AG10803 (cell line): Measurements from ENCODE around the gene ADO.

Source experiments
- DNase-seq: peaks from one replicate; pipeline ENCODE4 v3.0.0; 2010; ENCODE audit warnings: low read depth
- H3K4me3 ChIP-seq: 2 replicates; pipeline ENCODE4 v1.5.1; 2011; ENCODE audit warnings: mild to moderate bottlenecking, low read length, control low read depth
- TF ChIP-seq, protein P1 (sequence below): conservative IDR thresholded peaks from 2 replicates; pipeline ENCODE4 v1.5.1; 2011; ENCODE audit warnings: mild to moderate bottlenecking, low read length, control low read depth, inconsistent platforms

The ADO gene

DNA sequence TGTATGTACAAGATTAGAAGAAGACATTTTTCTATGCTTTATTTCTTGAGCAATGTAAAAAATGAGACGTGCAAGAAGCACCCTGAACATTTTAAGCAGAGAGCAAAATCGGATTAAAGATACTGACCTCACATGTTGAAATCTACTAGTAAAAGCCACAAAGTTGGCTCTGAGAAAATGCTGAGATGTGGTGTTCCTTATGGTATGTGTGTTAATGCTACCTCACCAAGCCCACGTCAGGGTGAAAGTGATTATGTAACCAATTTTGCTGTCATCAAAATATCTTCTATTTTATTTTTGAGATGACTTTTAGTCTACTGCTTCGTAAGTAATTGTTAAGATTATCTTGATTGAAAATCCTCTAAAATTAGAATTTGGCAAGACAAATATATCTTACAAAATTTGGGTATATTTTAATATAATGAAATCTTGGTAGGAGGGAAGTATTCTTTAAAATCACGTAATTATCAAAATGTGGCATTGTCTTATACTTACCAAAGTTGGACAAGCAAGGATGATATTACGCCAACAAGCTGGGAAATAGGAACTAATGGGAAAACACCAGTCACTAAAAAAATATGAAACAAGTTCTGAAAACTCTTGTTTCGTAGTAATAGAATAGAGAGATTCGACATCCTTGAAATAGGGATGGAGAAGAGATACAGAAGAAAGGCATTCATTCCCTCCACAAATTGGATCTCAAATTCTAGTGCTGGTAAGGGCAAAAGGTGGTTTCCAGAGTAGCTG is 5.8 kb downstream of the ADO start:
- H3K4me3 ChIP-seq, result no peak overlapping the region
- TF ChIP-seq, protein P1, sequence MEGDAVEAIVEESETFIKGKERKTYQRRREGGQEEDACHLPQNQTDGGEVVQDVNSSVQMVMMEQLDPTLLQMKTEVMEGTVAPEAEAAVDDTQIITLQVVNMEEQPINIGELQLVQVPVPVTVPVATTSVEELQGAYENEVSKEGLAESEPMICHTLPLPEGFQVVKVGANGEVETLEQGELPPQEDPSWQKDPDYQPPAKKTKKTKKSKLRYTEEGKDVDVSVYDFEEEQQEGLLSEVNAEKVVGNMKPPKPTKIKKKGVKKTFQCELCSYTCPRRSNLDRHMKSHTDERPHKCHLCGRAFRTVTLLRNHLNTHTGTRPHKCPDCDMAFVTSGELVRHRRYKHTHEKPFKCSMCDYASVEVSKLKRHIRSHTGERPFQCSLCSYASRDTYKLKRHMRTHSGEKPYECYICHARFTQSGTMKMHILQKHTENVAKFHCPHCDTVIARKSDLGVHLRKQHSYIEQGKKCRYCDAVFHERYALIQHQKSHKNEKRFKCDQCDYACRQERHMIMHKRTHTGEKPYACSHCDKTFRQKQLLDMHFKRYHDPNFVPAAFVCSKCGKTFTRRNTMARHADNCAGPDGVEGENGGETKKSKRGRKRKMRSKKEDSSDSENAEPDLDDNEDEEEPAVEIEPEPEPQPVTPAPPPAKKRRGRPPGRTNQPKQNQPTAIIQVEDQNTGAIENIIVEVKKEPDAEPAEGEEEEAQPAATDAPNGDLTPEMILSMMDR, result no peak
- no peak for DNase-seq

DNA sequence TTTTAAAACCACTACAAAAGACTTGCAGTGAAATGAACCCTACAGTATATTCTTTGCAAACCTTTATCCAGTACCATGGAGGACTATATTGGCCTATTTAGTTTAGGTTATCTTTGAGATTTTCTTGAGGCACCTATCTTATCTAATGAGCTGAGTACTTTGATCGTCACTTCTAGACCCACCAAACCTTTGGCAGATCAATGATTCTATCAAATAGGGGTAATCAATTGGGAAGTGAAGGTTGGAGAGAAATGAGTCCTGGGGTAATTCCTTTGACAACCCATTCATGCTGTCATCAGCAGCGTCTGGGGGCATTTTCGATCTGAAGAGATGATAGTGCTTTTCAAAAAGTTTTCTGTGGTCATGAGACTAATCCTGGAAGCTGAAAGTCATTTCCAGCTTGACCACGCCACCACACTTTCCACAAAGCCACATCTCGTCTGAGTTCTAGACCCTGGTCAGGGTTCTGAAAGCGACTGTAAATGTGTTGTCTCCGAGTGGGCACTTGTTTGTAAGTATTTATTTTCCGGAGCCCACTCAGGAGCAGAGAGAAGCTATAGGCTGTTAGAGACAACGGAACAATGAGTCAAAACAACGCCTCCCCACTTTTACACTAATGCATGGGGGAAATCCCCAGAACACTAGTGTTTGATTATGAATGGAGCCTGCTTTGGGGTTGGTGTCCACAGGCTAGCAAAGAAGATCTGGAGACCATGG is 6.8 kb downstream of the ADO start:
- no peak overlapping the region for H3K4me3 ChIP-seq
- DNase-seq, result no peak
- TF ChIP-seq, protein P1, result no peak

DNA sequence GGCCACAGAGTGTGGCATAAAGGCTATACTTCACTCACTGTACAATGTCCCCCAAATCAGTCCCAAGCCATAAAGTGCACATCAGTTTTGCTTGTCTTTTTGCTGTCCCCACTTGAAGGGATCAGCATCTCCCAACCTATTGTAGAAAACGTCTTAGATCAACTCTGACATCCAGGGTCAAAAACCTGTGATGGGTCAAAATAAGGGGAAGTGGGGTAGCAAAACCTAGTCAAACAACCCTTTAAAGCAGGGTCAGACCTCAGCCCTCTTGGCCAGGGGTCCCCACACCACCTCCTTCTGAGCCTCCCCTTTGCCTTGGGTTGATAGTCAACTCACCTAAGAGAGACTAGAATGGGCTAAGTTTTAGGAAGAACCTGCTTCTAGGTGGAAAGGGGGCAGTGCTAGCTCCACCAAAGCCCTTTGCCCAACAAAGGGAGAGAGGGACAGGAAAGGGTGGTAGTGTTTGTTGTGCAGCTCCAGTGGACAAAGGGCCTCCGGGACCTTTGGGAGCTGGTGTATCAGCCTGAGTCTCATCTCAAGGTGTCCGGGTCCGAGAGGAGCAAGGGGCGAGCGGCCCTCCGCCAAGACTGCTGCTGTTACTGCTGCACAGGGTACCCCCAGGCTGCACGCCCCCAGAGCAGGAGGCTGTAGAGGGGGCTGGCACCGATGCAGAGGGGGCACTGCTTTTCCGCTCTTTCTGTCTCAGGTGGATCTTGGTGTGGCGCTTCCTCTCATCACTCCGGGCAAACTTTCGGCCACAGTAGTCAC is 8.3 kb downstream of the ADO start:
- DNase-seq, result no peak
- H3K4me3 ChIP-seq, result no peak overlapping the region
- TF ChIP-seq, protein P1, result no peak

DNA sequence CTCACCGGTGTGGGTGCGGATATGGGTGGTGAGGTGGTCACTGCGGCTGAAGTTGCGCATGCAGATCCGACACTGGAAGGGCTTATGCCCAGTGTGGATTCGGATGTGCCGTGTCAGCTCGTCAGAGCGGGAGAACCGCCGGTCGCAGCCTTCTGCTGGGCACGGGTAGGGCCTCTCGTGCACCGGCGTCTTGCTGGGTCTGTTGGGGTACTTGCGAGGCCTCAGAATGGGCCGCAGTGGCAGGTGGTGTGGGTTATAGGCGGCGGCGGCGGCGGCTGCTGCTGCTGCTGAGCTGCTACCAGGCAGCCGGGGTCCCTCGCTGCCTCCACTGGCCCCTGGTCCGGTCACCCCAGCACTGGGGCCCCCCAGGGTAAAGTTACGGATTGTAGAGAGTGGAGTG is 8.9 kb downstream of the ADO start:
- no peak for DNase-seq
- H3K4me3 ChIP-seq, result no peak overlapping the region
- TF ChIP-seq, protein P1, result no peak

DNA sequence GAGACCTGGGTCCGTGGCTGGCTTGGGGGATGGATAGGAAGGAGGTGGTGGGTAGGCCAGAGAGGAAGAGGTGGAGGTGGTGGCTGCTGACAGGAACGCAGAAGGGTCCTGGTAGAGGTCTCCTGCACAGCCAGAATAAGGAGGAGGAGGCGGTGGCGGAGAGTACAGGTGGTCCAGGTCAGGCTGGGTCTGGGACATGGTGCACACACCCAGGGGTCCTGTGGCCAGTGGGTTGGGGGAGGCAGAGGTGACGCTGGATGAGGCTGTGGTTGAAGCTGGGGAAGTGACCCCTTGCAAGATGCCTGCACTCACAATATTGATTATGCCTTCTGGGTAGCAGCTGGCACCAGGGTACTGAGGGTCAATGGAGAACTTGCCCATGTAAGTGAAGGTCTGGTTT is 9.5 kb downstream of the ADO start:
- no peak overlapping the region for H3K4me3 ChIP-seq
- TF ChIP-seq, protein P1, result no peak
- no peak for DNase-seq

DNA sequence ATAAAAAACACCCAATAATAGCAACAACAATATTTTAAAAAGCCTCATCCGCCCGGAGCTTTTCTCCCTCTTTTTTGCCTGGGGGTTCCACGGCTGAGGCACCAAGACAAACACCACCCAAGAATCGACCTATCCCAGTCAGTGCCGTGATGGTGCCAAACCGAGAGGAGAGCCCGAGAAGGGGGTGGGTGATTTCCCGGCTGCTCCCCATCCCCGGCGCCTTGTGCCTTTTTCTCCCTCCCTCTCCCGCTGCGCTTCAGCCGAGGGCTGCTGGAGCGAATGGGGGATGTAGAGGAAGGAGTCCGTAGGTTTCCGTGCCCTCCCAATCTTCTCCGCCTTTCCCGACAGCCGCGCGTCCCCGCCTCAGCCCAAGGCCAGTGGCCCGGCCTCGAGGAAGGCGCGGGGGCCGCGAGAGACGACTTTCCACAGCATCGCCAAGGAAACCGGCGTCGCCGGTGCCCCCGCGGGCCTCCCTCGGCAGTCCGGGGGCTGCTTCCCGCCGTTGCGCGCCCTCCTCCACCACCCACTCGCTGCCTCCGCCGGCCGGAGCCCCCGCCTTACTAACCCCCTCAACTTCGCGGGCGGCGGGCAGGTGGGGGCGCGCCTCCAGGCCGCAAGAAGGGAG is 10.3 kb downstream of the ADO start:
- H3K4me3 ChIP-seq, result peak overlapping the region; percentile 78
- TF ChIP-seq, protein P1, result no peak
- no peak for DNase-seq
